GM12878 (cell line): ENCODE measurements around the gene TELO2. TPM values are rescaled to one million over a fixed set of nuclear protein-coding genes. Genes with fewer than 3 reads are reported as not detected.
A peak's percentile ranks its signal among the peaks of the same experiment; 100 is the strongest.

Experiments used
- ATAC-seq: fragments of 200-7000 bp; cut with Tn5 transposase; 3 replicates; pipeline ENCODE4 v1.9.1; 2020; ENCODE audit warnings: mild to moderate bottlenecking, moderate library complexity
- BruUV-seq: library from RNA; stranded (reverse); fragments of 400-500 nt; replicated peaks from 2 replicates; lab custom pipeline; 2021; lab: Mats Ljungman, UMichigan
- CTCF ChIA-PET: fragments of 300-600 bp; sonication (Branson Sonifier 250); formaldehyde crosslinking; extraction: SDS; loops from one replicate; lab custom pipeline; 2021; ENCODE audit warnings: inconsistent platforms; lab: Yijun Ruan, JAX
- POLR2A ChIA-PET: fragments of 350-600 bp; formaldehyde crosslinking; extraction: SDS; loops from one replicate; lab custom pipeline; 2021; ENCODE audit warnings: inconsistent platforms; lab: Charles Lee
- RAD21 ChIA-PET: fragments of 300-600 bp; sonication (Branson Sonifier 250); formaldehyde crosslinking; loops from one replicate; lab custom pipeline; 2023; ENCODE audit warnings: antibody characterized with exemption; ENCODE audit not compliant: unreplicated experiment; lab: Charles Lee
- SMC1A ChIA-PET: fragments of 300-600 bp; sonication (Branson Sonifier 250); formaldehyde crosslinking; loops from one replicate; lab custom pipeline; 2023; ENCODE audit not compliant: unreplicated experiment, uncharacterized antibody; lab: Charles Lee
- DNase-seq: peaks from one replicate; pipeline ENCODE4 v3.0.0-alpha.2; 2011; ENCODE audit warnings: low read depth, low spot score
- FAIRE-seq: peaks from 3 replicates; lab custom pipeline; 2011; peaks lifted over from hg19 to GRCh38; lab: Jason Lieb, UNC
- H2AFZ ChIP-seq: 2 replicates; pipeline ENCODE4 v1.6.0; 2011; ENCODE audit warnings: low read depth, low read length, control low read depth; ENCODE audit not compliant: control insufficient read depth
- H3K27ac ChIP-seq: 2 replicates; pipeline ENCODE4 v1.5.1; 2011; ENCODE audit warnings: control low read depth; ENCODE audit not compliant: control insufficient read depth, insufficient read depth
- H3K27me3 ChIP-seq, 2 experiments: replicated peaks in 1 of 2; 2 replicates each; pipeline versions ENCODE4 v1.6.0 to v1.6.1; 2011; ENCODE audit warnings: low read length in 1 of 2; ENCODE audit not compliant: control insufficient read depth in 2 of 2, insufficient read depth in 2 of 2
- H3K36me3 ChIP-seq, 2 experiments: 2 replicates each; pipeline ENCODE4 v1.5.1; 2011; ENCODE audit warnings: low read length in 1 of 2; ENCODE audit not compliant: control insufficient read depth in 2 of 2, insufficient read depth in 2 of 2
- H3K4me1 ChIP-seq: 2 replicates; pipeline ENCODE4 v1.6.1; 2011; ENCODE audit warnings: mild to moderate bottlenecking, low read length, moderate library complexity, mixed read lengths; ENCODE audit not compliant: control insufficient read depth, insufficient read depth
- H3K4me2 ChIP-seq: 2 replicates; pipeline ENCODE4 v1.6.0; 2011; ENCODE audit warnings: control low read depth; ENCODE audit not compliant: control insufficient read depth, insufficient read depth
- H3K4me3 ChIP-seq: fragments of 200-600 bp; sonication (generic); 2 replicates; pipeline ENCODE4 v1.5.1; 2016
- H3K79me2 ChIP-seq: 2 replicates; pipeline ENCODE4 v1.6.0; 2011; ENCODE audit warnings: low read length; ENCODE audit not compliant: control insufficient read depth, insufficient read depth
- H3K9ac ChIP-seq: 2 replicates; pipeline ENCODE4 v1.8.0; 2011; ENCODE audit warnings: low read length, control low read depth, mixed read lengths; ENCODE audit not compliant: control insufficient read depth, insufficient read depth
- H3K9me3 ChIP-seq: replicated peaks from 3 replicates; pipeline ENCODE4 v1.5.1; 2011; ENCODE audit warnings: mild to moderate bottlenecking, low read length; ENCODE audit not compliant: control insufficient read depth, insufficient read depth
- H4K20me1 ChIP-seq: 2 replicates; pipeline ENCODE4 v1.6.0; 2011; ENCODE audit not compliant: control insufficient read depth, insufficient read depth
- ETV6 ChIP-seq, 2 experiments: fragments of 450-650 bp in 1 of 2; IDR thresholded peaks in 1 of 2; conservative IDR thresholded peaks in 1 of 2; 2 replicates each; pipeline ENCODE4 v1.6.1; 2014; ENCODE audit warnings: antibody characterized with exemption in 1 of 2, borderline replicate concordance in 1 of 2, low read depth in 1 of 2, mild to moderate bottlenecking in 1 of 2, moderate library complexity in 1 of 2
- LARP7 ChIP-seq: fragments of 450-650 bp; IDR thresholded peaks from 2 replicates; pipeline ENCODE4 v1.6.1; 2017; ENCODE audit warnings: mild to moderate bottlenecking
- MEF2A ChIP-seq: IDR thresholded peaks from 2 replicates; pipeline ENCODE4 v1.6.1; 2011; ENCODE audit warnings: low read depth, mild to moderate bottlenecking, low read length, moderate library complexity; ENCODE audit not compliant: insufficient read depth
- MXI1 ChIP-seq: fragments of 150-350 bp; IDR thresholded peaks from 2 replicates; pipeline ENCODE4 v1.6.1; 2011; ENCODE audit warnings: low read depth, mild to moderate bottlenecking, inconsistent platforms, low read length, improper control_type of control experiment
- NFIC ChIP-seq: IDR thresholded peaks from 2 replicates; pipeline ENCODE4 v1.6.1; 2012; ENCODE audit warnings: low read depth, mild to moderate bottlenecking, inconsistent platforms, low read length, moderate library complexity
- POLR2A ChIP-seq: IDR thresholded peaks from 2 replicates; pipeline ENCODE4 v1.6.1; 2011; ENCODE audit warnings: low read depth, mild to moderate bottlenecking, low read length
- SMARCA5 ChIP-seq: fragments of 450-650 bp; IDR thresholded peaks from 2 replicates; pipeline ENCODE4 v1.6.1; 2017; ENCODE audit warnings: mild to moderate bottlenecking
- SPI1 ChIP-seq: IDR thresholded peaks from 2 replicates; pipeline ENCODE4 v1.6.1; 2011; ENCODE audit warnings: low read depth, mild to moderate bottlenecking, low read length, moderate library complexity, borderline replicate concordance; ENCODE audit not compliant: insufficient read depth
- WRNIP1 ChIP-seq: IDR thresholded peaks from 2 replicates; pipeline ENCODE4 v1.6.1; 2011; ENCODE audit warnings: low read depth, low read length, improper control_type of control experiment, borderline replicate concordance
- ZZZ3 ChIP-seq: IDR thresholded peaks from 2 replicates; pipeline ENCODE4 v1.6.1; 2011; ENCODE audit warnings: low read depth; ENCODE audit not compliant: control insufficient read depth, insufficient read length
- whole genome bisulfite sequencing: methylation state at CpG from one replicate; pipeline ENCODE4 v1.1.6; 2016; ENCODE audit warnings: low lambda C conversion rate; ENCODE audit not compliant: insufficient replicate concordance, insufficient coverage; ENCODE audit errors: missing lambda C conversion rate; 5-methylcytosine and 5-hydroxymethylcytosine counted together
- in situ Hi-C: fragments of 300-500 bp; cut with MboI; formaldehyde crosslinking; loops from 9 replicates; pipeline ENCODE4 v1.14.3; 2018; ENCODE audit warnings: mixed read lengths
- intact Hi-C: fragments of 100-400 bp; cut with micrococcal nuclease; formaldehyde crosslinking; loops from one replicate; pipeline ENCODE4 v1.14.2; 2022; ENCODE audit not compliant: unreplicated experiment
- polyA plus RNA-seq, 11 experiments: library from polyadenylated mRNA; depleted of rRNA in 4 of 11; unstranded in 6 of 11; stranded (reverse) in 5 of 11; fragments of >200 nt; fragmentation: Nextera tagmentation in 4 of 11; fragmentation: Illumina TruSeq in 1 of 11; extraction: Ambion mirVana in 4 of 11; extraction: Trizol in 1 of 11; gene quantifications; 1 replicate in 1 of 11; 2 replicates in 10 of 11; pipeline versions ENCODE4 v1.2.1 to v1.2.3, GENCODE V29; 2011 to 2016; ENCODE audit warnings: inconsistent platforms in 2 of 11, missing spikeins in 2 of 11, low read depth in 1 of 11
- total RNA-seq, 4 experiments: library from RNA; depleted of rRNA in 3 of 4; stranded (reverse); fragments of >200 nt in 3 of 4; fragmentation: Illumina TruSeq in 1 of 4; extraction: Trizol in 1 of 4; gene quantifications; 2 replicates each; pipeline versions ENCODE4 v1.2.1 to v1.2.3, GENCODE V29; 2013 to 2021
- TF ChIP-seq, protein P1 (sequence below): fragments of 450-650 bp; IDR thresholded peaks from 2 replicates; pipeline ENCODE4 v1.6.1; 2017; ENCODE audit warnings: antibody characterized with exemption, mild to moderate bottlenecking, moderate library complexity
- TF ChIP-seq, protein P2 (sequence below): fragments of 150-350 bp; IDR thresholded peaks from 2 replicates; pipeline ENCODE4 v1.6.1; 2014; ENCODE audit warnings: mild to moderate bottlenecking, low read depth, low read length

The TELO2 gene
- total and polyA plus RNA-seq, 10 of the 15 experiments (the other 5 are each of a cell fraction or from before 2014, with no cell fraction given): 0.55 to 72.8 (median 18.6) TPM

DNA sequence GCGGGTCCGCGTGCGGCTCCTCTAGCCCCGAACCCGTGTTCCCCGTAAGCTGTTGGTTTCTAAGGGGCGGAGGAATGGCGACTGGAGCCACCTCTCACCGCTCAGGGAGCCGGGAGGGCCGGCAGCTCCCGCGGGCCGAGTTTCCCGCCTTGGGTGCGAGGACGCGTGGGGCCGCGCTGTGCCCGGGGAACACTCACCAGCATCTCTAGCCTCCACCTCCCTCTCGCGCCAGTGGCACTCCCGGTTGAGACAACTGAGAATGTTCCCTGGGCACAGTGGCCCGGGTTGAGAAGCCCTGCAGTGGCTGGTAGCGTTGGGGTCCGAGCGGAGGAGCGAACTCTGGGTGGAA lies 560 bp downstream of the TELO2 start:
- Histone ChIP-seq H3K79me2 (peaks cover 17% of the 10 kb centered on the region), H3K27me3 (no peaks in the 10 kb centered on the region), H3K4me1 (peaks cover 6% of the 10 kb centered on the region), H3K4me2 (peak overlapping the region; percentile 94), H3K9ac (peak overlapping the region; percentile 92), H3K9me3 (no peaks in the 10 kb centered on the region), H3K4me3 (peak overlapping the region; percentile 95), H2AFZ (peak overlapping the region; percentile 96), H4K20me1 (no peaks in the 10 kb centered on the region), H3K36me3 (peaks cover 3 to 7% of the 10 kb centered on the region in 2 experiments; a peak in 3 of 4 replicates), H3K27ac (peak overlapping the region; percentile 94)
- BruUV-seq: TSS peak; percentile 84
- DNase-seq: no peak
- WGBS: under 1% methylated on average over 30 of the region's 30 CpGs
- in situ Hi-C loops (no loop called here), intact Hi-C loops (no loop called here)
- POLR2A ChIA-PET: interaction anchor here (1.2 kb wide), 1 partner anchor 73 kb away, joined by 4 read pairs; the partner anchor contains the start of gene UQCC4
- peak; percentile 42 for ATAC-seq
- RAD21 ChIA-PET: no interaction called here
- SMC1A ChIA-PET: interaction anchor here (1.2 kb wide), 1 partner anchor 9 kb away, joined by 3 read pairs; no protein-coding TSS in a partner anchor
- CTCF ChIA-PET: interaction anchor here (1.8 kb wide), 1 partner anchor 65 kb away, joined by 6 read pairs; no protein-coding TSS in a partner anchor
- FAIRE-seq: no peak
- TF ChIP-seq POLR2A (no peak; the same call in 1 of the 2 replicates), SMARCA5 (no peak), ETV6 (conservative IDR thresholded peaks at IDR 0.05 in 1 of 2, IDR thresholded peaks at IDR 0.05 in 1 of 2; ENCODE audit: borderline replicate concordance in 1 of 2, low read depth in 1 of 2) (no peak), LARP7 (no peak), MEF2A (no peak), SPI1 (no peak), NFIC (no peak), ZZZ3 (no peak), MXI1 (no peak), WRNIP1 (no peak)
- TF ChIP-seq, protein P1, sequence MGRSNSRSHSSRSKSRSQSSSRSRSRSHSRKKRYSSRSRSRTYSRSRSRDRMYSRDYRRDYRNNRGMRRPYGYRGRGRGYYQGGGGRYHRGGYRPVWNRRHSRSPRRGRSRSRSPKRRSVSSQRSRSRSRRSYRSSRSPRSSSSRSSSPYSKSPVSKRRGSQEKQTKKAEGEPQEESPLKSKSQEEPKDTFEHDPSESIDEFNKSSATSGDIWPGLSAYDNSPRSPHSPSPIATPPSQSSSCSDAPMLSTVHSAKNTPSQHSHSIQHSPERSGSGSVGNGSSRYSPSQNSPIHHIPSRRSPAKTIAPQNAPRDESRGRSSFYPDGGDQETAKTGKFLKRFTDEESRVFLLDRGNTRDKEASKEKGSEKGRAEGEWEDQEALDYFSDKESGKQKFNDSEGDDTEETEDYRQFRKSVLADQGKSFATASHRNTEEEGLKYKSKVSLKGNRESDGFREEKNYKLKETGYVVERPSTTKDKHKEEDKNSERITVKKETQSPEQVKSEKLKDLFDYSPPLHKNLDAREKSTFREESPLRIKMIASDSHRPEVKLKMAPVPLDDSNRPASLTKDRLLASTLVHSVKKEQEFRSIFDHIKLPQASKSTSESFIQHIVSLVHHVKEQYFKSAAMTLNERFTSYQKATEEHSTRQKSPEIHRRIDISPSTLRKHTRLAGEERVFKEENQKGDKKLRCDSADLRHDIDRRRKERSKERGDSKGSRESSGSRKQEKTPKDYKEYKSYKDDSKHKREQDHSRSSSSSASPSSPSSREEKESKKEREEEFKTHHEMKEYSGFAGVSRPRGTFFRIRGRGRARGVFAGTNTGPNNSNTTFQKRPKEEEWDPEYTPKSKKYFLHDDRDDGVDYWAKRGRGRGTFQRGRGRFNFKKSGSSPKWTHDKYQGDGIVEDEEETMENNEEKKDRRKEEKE: no peak
- TF ChIP-seq, protein P2, sequence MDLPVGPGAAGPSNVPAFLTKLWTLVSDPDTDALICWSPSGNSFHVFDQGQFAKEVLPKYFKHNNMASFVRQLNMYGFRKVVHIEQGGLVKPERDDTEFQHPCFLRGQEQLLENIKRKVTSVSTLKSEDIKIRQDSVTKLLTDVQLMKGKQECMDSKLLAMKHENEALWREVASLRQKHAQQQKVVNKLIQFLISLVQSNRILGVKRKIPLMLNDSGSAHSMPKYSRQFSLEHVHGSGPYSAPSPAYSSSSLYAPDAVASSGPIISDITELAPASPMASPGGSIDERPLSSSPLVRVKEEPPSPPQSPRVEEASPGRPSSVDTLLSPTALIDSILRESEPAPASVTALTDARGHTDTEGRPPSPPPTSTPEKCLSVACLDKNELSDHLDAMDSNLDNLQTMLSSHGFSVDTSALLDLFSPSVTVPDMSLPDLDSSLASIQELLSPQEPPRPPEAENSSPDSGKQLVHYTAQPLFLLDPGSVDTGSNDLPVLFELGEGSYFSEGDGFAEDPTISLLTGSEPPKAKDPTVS: no peak
